Measurements from ENCODE around the gene NUCKS1.
"Not testable (repeated sequence)": the region's sequence is repeated elsewhere in the genome, so short reads cannot be mapped to it uniquely, and the experiment has no call there.

Gene NUCKS1

GRCh38 chr1:205726619-205727125 is 23.3 kb downstream of the NUCKS1 start:
- no peak for DNase-seq (ENCODE audit: low spot score)
- TF ChIP-seq, protein P1, sequence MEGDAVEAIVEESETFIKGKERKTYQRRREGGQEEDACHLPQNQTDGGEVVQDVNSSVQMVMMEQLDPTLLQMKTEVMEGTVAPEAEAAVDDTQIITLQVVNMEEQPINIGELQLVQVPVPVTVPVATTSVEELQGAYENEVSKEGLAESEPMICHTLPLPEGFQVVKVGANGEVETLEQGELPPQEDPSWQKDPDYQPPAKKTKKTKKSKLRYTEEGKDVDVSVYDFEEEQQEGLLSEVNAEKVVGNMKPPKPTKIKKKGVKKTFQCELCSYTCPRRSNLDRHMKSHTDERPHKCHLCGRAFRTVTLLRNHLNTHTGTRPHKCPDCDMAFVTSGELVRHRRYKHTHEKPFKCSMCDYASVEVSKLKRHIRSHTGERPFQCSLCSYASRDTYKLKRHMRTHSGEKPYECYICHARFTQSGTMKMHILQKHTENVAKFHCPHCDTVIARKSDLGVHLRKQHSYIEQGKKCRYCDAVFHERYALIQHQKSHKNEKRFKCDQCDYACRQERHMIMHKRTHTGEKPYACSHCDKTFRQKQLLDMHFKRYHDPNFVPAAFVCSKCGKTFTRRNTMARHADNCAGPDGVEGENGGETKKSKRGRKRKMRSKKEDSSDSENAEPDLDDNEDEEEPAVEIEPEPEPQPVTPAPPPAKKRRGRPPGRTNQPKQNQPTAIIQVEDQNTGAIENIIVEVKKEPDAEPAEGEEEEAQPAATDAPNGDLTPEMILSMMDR (IDR thresholded peaks at IDR 0.05; ENCODE audit: extremely low read depth, missing control alignments): no peak

GRCh38 chr1:205725514-205725913 is 24.5 kb downstream of the NUCKS1 start:
- DNase-seq (ENCODE audit: low spot score): no peak
- TF ChIP-seq, protein P1 (IDR thresholded peaks at IDR 0.05; ENCODE audit: extremely low read depth, missing control alignments): no peak

GRCh38 chr1:205720740-205721139 is 29.2 kb downstream of the NUCKS1 start:
- not testable (repeated sequence) for DNase-seq (ENCODE audit: low spot score)

- no peak for DNase-seq (ENCODE audit: low spot score)
- TF ChIP-seq, protein P1 (IDR thresholded peaks at IDR 0.05; ENCODE audit: extremely low read depth, missing control alignments): no peak
These were observed 30.2 kb downstream of the NUCKS1 start for GRCh38 chr1:205719762-205720161.

DNA sequence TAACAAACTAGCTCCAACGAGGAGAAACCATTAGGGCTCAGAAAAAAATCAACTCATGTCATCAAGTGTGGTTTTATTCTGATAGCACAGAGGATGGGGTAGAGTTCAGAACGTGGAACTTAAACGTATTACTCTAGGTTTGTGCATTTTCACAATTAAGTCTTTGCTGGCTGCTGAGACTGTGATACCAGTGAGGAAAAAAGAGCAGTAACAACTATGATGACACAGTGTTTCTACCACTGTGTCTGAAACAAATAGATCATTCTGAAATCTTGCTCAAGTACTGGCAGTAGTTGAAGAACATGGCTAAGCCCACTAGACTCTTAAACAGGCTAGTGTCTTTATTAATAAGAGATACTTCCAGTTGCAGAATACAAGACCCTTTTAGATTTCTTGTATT is 31.0 kb downstream of the NUCKS1 start:
- TF ChIP-seq, protein P1 (IDR thresholded peaks at IDR 0.05; ENCODE audit: extremely low read depth, missing control alignments): no peak
- no peak for DNase-seq (ENCODE audit: low spot score)

DNA sequence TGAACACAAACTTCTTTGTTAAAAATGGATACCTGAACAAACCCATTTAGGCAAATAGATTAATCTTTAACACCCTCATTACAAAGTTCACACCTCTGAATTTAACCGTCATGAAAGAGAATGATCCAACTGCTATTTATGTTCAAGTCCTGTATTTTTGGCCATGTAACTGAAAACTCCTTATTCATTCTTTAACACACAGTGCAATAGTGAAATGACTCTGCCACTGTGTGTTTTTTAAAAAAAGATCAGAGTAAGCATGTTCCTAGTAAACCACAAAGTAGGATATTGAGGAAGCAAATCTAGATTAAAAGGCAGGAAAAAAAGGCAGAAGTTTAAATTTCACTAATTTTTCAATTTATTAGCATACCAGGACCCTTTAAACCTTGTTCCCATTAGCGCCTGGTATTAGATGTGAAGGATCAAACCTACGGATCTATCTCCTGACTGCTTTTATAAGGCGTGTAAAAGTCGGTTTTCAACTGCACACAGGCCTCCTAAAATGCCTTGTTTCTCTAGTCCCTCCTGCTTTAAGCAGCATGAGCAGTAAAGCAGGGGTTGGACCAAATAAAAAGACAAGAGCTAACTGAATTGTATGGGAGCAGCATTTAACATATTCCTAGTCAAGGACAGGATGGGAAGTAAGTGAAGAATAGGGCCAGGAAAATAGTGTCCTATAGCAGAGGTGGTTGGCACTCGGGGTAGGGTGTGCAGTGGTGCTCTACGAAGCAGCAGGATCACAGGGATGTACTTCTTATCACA is 33.4 kb downstream of the NUCKS1 start:
- TF ChIP-seq, protein P1 (IDR thresholded peaks at IDR 0.05; ENCODE audit: extremely low read depth, missing control alignments): no peak
- no peak for DNase-seq (ENCODE audit: low spot score)

- DNase-seq (ENCODE audit: low spot score): no peak
- TF ChIP-seq, protein P1 (IDR thresholded peaks at IDR 0.05; ENCODE audit: extremely low read depth, missing control alignments): no peak
These were observed 34.4 kb downstream of the NUCKS1 start for GRCh38 chr1:205715628-205716027.

DNA sequence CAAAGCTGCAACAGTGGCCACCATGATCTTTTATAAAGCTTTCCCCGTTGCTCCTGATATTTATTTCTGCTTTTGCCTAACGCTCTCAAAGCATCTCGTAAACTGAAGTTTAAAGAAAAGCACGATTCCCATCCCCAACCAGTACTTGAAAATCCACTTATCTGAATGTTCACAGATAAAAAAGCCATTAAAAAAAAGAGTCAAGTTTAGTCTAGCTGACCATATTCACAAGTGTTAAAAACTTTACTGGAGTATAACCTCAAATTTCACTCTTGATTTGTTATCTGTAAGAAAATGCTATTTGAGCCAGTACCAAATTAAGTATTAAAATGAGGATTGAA is 35.1 kb downstream of the NUCKS1 start:
- TF ChIP-seq, protein P1 (IDR thresholded peaks at IDR 0.05; ENCODE audit: extremely low read depth, missing control alignments): no peak
- no peak for DNase-seq (ENCODE audit: low spot score)

Data from GM20000 (cell line).